ENCODE data around the gene ECSIT.

GRCh38 chr19:11504502-11505031, 24.4 kb downstream of the ECSIT start:
- TF ChIP-seq, protein P1, sequence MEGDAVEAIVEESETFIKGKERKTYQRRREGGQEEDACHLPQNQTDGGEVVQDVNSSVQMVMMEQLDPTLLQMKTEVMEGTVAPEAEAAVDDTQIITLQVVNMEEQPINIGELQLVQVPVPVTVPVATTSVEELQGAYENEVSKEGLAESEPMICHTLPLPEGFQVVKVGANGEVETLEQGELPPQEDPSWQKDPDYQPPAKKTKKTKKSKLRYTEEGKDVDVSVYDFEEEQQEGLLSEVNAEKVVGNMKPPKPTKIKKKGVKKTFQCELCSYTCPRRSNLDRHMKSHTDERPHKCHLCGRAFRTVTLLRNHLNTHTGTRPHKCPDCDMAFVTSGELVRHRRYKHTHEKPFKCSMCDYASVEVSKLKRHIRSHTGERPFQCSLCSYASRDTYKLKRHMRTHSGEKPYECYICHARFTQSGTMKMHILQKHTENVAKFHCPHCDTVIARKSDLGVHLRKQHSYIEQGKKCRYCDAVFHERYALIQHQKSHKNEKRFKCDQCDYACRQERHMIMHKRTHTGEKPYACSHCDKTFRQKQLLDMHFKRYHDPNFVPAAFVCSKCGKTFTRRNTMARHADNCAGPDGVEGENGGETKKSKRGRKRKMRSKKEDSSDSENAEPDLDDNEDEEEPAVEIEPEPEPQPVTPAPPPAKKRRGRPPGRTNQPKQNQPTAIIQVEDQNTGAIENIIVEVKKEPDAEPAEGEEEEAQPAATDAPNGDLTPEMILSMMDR (conservative IDR thresholded peaks at IDR 0.05; ENCODE audit: low read depth in 2 of 2): no peak
- TF ChIP-seq JUNB (IDR thresholded peaks at IDR 0.05; ENCODE audit: unreplicated experiment) (no peak), CREB1 (CRISPR knock-in tag; IDR thresholded peaks at IDR 0.05; ENCODE audit: low read depth) (no peak), EZH2 (IDR thresholded peaks at IDR 0.05; ENCODE audit: low read depth, unreplicated experiment) (no peak), NANOG (IDR thresholded peaks at IDR 0.05; ENCODE audit: borderline replicate concordance) (no peak), POLR2AphosphoS5 (IDR thresholded peaks at IDR 0.05; ENCODE audit: low read depth) (no peak), ZNF331 (CRISPR knock-in tag; IDR thresholded peaks at IDR 0.05; ENCODE audit: low read depth) (no peak), EZH2phosphoT487 (IDR thresholded peaks at IDR 0.05; ENCODE audit: unreplicated experiment) (no peak), ETS1 (IDR thresholded peaks at IDR 0.05) (no peak), ZNF114 (CRISPR knock-in tag; IDR thresholded peaks at IDR 0.05) (no peak), STAT1 (IDR thresholded peaks at IDR 0.05; ENCODE audit: unreplicated experiment) (no peak)
- TF ChIP-seq, protein P2, sequence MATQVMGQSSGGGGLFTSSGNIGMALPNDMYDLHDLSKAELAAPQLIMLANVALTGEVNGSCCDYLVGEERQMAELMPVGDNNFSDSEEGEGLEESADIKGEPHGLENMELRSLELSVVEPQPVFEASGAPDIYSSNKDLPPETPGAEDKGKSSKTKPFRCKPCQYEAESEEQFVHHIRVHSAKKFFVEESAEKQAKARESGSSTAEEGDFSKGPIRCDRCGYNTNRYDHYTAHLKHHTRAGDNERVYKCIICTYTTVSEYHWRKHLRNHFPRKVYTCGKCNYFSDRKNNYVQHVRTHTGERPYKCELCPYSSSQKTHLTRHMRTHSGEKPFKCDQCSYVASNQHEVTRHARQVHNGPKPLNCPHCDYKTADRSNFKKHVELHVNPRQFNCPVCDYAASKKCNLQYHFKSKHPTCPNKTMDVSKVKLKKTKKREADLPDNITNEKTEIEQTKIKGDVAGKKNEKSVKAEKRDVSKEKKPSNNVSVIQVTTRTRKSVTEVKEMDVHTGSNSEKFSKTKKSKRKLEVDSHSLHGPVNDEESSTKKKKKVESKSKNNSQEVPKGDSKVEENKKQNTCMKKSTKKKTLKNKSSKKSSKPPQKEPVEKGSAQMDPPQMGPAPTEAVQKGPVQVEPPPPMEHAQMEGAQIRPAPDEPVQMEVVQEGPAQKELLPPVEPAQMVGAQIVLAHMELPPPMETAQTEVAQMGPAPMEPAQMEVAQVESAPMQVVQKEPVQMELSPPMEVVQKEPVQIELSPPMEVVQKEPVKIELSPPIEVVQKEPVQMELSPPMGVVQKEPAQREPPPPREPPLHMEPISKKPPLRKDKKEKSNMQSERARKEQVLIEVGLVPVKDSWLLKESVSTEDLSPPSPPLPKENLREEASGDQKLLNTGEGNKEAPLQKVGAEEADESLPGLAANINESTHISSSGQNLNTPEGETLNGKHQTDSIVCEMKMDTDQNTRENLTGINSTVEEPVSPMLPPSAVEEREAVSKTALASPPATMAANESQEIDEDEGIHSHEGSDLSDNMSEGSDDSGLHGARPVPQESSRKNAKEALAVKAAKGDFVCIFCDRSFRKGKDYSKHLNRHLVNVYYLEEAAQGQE (IDR thresholded peaks at IDR 0.05; ENCODE audit: unreplicated experiment): no peak

Measured in GM23338 (cell line).